Measurements from ENCODE around the gene YWHAE.

GRCh38 chr17:1422885-1423284, 22.9 kb upstream of the YWHAE start:
- TF ChIP-seq CTCF (IDR thresholded peaks at IDR 0.05) (no peak), ZFX (IDR thresholded peaks at IDR 0.05; ENCODE audit: borderline replicate concordance) (no peak)
